NCI-H2171 treated with DMSO at 0.1 percent for 48 hours (cell line): Measurements from ENCODE around the gene B4GALT2.
A peak's percentile ranks its signal among the peaks of the same experiment; 100 is the strongest.

Experiments
- DNase-seq: peaks from one replicate; lab custom pipeline; 2025; lab: John Stamatoyannopoulos, UW

Gene B4GALT2

DNA sequence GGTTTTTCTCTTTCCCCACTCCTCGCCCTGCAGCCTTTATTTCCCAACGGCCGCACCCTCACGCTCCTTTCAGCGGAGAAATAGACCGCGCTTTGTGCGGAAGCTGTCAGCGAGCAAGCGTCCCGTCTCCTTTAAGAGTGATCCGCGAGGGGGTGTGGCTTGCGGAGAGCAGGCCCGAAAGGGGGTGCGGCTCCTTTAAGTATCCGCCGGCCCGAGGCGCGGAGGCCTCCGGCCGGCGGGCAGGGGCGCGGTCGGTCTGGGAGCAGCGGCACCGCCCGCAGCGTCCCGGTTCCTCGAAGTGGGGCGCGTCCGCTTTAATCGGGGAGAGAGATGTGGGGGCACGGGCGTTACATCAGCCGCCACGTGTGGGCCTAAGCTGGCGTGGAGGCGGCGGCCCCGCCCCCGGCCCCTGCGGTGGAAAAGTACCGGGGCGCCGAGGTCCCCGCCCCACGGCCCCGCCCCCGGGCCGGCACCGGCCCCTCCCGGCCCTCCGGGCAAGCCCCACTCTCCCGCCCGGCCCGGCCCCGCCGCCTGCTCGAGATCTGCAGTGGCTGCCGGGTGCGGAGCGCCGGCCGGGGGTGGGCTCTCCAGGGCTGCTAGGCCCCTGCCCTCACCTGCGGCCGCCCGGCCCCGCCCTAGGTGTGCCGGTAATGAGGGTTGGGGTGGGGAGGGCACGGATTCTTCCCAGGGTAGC is 51.0 kb downstream of the B4GALT2 start:
- DNase-seq = peak; percentile 78

DNA sequence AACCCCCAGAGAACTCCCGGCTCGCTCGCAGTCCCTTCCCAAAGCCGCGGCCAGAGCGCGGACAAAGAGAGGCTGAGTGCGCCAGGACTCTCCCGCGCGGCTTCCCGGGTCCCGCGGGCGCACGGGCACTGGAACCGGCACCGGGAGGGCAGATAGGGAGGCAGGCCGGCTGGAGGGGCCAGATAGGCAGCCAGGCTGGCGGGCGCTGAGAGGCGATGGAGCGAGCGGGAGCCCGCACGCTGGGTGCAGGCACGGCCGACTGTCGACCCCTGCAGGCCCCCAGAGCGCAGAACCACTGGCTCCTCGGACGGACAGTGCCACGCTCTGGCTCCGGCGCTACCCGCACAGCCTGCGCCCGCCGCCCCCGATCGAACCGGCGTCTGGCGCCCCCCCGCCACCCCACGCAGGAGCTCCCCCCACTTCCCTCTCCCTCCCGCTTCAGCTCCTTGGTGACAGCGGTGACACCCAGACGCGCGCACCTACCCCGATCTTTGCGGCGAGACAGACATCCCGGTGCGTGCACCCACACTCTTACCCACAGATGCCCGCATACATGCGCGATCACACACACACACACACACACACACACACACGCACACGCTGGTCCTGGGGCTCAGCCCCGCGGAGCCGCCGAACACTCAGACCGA is 51.7 kb downstream of the B4GALT2 start:
- peak; percentile 51 for DNase-seq

DNA sequence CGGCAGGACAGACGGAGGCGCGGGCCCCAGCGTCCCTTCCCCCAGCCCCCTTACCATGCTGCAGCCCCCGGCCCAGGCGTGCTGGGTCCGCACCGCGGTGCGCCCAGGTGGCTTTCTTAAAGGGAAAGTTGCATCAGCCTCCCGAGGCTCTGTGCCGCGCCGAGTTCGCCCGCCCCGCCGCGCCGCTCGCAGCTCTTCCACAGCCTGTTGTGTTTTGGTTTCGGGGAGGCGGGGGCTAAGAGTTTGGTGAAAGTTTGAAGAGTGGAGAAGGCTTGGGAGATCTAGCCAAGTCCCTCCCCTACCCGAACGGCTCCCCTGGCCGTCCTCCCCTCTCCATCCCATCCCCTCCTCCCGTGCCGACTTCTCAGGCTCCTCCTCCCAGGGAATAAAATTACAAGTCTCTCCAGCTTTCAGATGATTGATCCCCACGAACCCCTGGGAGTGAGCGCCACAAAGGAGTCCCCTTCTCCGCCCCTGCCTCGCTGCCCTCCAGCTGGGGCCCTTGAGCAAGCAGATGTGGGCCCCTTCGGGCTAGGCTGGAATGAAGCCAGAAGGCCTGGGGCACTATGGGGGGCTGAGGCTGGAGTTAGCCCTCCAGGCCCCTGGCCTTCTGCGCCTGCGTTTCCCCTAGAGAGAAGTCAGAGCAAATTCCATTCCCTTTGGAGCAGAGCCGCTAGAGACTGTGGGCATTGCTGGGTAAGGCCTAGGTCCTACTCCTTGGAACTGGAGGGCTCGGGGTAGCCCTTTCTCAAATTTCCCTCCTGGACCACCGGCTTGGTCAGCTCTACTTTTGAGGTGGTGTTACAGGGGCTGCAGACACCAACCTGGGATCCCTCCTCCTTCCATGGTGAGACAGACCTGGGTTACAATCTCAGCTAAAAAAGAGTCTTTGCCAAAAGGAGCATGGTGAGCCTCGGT is 52.5 kb downstream of the B4GALT2 start, which contains the start of gene SLC6A9:
Gene SLC6A9 (minus strand): TSS at position 211 of the 918 bp plus-strand sequence. CDS start 7,185 bp downstream, outside the sequence.
- peak; percentile 61 for DNase-seq

DNA sequence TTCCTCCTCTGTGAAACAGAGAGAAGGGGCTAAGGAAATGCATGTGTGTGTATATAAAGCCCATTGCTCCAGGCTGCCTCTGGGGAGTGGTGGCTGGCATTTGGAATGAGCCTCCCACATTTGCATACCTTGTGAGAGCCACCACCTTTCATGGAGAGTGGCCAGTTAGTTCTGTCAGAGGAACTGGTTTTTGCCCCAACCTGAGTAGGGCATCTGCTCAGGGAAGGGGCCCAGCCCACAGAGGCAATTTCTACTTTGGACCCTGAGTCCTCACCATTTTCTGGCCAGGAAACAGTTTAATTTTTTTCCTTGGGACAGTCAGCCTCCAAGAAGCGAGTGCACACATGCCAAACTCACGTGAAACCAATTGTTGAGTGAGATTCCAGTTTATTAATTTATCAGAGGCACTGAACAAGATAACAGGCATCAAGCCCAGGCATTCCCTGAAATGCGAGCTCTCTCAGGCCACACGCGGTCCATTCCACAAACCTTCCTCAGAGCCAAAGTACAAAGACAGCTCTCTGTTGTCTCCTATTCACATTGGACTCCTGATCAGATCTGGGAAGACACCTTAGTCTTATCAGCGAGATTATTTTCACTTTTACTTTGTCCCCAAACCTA is 53.3 kb downstream of the B4GALT2 start:
- DNase-seq = peak; percentile 3

DNA sequence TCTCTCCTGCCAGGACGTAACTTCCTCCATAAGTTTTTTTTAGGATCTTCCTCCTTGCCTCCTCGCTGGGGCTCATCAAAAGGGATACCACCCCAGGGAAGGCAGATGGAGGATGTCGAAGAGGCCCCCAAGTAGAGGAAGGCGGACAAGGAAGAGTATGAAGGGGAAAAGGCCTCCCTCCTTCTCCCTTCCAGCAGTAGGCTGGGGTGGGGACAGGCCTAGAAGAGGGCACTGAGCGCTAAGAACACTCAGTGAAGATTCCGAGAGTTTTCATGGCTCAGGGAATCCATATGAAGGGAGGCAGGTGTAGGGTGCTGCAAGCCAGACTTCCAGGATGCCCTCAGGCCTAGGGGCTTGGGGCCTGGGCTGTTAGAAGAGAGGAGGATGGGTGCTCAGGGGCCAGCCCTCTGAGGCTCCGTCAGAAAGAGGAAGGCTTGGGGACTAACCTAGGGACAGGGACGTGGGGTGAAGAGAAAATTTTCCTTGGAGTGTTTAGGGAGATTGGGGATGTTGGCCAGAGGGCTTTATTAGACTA is 54.1 kb downstream of the B4GALT2 start:
- no peak for DNase-seq

DNA sequence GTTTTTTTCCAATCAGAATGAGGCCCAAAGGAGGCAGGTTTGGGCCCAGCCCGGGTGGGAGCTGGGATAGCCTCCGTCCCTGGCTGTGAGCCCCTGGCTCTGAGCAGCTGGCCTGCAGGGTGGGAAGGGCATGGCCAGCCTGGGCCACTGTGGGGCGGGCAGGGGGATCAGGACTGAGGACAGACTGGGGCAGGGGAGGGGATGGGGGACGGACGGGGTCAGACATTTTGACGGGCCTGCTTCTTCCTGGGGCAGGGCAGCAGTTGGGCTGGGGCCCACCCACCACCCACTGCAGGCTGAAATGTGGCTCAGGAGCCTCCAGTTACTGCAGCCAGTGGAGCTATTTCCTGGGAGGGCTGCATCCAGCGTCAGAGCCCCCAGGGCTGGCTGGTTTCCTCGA is 54.7 kb downstream of the B4GALT2 start:
- no peak for DNase-seq

DNA sequence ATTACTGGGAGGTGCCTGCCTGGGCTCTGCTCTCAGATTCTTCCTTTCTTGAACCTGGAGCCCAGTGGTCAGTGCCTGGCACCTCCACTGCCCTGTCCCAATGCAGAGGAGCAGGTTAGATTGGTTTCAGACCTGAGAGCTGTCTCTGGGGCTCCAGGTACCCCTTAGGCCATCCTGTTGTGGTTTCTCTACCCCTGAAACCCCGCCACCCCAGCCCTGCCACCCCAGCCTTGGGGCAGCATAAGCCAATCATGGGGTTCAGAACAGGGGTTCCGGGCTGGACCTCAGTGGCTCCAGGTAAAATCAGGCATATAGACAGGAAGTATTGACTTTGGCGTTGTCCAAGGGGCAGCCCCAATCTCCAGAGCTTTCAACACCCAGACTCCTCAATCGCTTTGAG is 55.4 kb downstream of the B4GALT2 start:
- no peak for DNase-seq

DNA sequence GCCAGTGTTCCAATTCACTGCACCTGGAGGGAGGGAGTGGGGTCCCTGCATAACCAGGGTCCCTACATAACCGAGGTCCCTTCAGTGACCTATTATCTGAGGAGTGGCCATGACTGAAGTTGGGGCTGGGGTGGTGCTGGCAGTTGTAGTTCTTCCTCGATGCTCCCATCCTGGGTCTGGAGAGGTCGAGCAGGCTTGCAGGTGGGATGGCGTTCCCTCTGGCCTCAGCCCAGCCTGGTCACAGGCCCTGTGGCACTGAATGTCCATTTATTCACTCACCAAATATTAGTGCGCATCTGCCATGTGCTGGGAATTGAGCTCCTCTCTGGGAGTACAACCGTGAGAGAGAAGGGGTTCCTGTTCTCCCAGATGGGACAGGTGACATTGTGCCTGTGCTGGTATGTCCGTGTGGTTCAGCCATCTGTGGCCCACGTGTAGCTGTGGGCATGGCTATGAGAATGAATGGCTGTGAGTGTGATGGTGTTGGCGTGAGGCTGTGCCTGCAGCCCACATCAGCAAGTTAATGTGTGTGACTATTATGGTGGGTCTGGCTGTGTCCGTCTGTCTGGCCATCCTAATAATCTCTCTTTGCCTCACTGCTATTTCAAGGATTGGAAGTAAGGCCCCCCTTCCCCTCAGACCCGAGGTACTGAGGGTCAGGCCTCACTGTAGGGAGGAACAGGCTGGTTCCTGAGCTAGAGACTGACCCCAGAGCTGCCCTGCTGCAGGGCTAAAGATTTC is 56.1 kb downstream of the B4GALT2 start:
- no peak for DNase-seq

DNA sequence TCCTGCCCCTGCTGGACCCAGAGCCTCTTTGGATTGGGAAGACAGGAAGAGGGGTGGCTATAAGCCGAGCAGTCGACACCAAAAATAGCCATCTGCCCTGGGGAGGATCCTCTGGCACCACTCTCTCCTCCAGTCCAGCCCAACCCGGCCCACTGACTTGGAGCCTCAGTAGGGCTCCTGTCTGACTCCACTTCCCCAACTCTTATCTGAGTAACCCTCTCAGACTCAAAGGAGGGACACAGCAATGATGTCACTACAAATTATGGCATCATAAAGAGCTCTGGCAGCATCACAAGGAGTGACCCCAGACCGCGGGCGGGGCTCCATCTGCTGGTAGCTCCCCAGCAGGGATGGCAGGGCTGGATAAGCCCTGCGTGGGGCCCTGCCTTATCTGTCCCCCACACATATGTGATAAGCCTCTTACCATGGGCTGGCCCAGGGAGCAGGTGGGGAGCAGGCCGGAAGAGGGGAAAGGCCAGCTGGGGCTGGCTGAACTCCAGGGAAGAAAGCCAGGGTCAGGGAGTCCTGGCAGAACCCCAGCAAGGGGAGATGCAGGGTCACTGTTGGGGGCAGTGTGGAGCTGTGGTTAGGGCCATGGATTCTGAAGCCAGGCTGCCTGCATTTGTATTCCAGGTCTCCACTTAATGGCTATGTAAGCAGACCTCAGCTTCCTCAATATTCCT is 56.9 kb downstream of the B4GALT2 start:
- DNase-seq = no peak

DNA sequence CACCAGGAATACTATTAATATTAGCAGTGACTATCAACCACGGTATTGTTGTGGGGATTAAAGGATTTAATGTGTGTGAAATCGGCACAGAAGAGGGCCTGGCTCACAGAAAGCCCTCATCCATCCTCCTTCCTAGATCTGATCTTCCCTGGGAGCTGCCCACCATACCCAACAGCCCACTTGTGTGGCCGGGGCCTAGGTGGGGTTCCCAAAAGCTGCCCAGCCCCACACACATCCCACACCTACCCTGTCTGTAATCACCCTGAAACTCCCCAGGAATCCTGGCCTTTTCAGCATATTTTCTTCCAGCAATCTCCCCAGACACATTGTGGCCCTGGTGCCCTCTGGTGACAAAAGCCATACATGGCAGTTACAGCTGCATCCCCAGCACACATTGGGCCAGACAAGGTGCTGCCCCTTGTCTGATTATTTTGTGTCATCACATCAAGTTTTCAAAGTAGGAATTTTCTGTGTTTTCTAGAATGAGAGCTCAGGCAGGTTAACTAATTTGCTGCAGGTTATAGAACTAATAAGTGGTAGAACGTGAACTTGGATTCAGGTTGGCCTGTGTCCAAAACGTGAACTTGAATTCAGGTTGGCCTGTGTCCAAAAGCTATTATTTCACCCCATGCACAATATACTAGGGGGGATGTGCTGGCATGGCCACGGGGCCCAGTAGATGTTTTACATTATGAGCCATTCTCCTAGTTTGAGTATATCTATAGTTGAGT is 57.6 kb downstream of the B4GALT2 start:
- DNase-seq = peak; percentile 88

DNA sequence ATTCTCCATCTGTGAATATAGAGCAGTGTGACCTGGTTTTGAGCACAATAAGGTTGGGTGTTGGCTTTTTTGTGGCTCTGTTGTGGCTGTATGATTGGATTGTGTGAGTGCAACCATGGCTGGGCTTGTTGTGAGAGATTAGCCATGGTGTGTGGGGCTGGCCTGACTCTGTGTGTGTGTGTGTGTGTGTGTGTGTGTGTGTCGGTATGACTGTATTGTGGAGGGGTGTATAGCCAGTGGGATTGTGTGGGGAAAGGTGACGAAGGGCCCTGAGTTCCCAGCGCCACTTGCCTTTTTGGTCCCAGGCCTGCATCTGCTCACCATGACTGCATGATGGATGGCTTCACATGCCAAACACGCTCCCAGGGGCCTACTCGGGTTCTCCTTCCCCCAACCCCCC is 58.1 kb downstream of the B4GALT2 start:
- peak; percentile 94 for DNase-seq

DNA sequence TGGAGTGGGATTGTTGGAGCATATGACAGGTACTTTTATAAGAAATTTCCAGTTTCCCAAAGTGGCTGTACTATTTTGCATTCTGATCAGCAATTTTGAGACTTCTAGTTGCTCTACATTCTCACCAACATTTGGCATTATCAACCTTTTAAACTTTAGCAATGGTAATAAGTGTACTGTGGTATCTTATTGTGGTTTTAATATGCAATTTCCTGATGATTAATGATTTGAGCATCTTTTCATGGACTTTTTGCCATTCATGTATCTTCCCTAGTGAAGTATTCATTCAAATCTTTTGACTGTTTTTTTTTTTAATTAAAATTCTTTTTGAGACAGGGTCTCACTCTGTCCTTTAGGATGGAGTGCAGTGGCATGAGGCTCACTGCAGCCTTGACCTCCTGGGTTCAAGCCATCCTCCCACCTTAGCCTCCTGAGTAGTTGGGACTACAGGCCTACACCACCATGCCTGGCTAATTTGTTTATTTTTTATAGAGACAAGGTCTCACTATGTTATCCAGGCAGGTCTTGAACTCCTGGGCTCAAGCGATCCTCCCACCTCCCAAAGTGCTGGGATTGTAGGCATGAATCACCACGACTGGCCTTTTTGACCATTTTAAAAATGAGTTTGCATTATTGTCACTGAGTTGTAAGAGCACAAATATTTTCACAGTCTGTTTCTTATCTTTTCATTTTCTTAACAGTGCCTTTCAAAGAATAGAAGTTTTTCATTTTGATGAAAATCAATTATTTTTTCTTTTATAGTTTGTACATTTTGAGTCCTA is 60.1 kb downstream of the B4GALT2 start:
- DNase-seq = no peak

DNA sequence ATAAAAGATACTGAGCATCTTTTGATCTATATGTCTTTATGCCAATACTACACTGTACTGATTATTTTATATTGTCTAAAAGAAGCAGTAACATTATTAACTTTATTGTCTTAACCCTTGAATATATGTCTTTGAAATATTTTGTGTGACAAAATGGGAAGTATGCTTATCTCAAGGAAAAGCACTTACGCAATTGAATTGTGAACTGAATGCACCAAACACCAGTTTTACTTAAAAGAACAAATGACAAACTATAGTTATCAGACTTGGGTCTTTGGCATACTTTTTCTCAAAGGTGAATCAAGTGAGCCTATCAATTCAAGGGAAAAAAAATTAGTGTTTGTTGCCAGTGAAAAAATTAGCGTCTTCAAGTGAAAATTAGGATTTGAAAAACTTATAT is 61.4 kb downstream of the B4GALT2 start:
- DNase-seq = no peak
